ENCODE measurements around the gene GPR33. TPM values are rescaled to one million over a fixed set of nuclear protein-coding genes. Genes with fewer than 3 reads are reported as not detected.
A peak's percentile ranks its signal among the peaks of the same experiment; 100 is the strongest.

The GPR33 gene
- total RNA-seq = not detected

GRCh38 chr14:31487886-31488285 lies at the start of gene GPR33:
Gene GPR33, minus strand, starts transcription at chr14:31488039. Its CDS starts 4,074 bp downstream, at chr14:31483965.
- intact Hi-C loops (cut with DNase I) = no loop called here
- DNase-seq (ENCODE audit: low spot score) (no peak), ATAC-seq (peak; percentile 36)

- ATAC-seq = no peak
- intact Hi-C loops (cut with DNase I) = no loop called here
- DNase-seq (ENCODE audit: low spot score) = no peak
Measured at GRCh38 chr14:31536201-31536960, 48.5 kb upstream of the GPR33 start.

- intact Hi-C loops (cut with DNase I) = no loop called here
- ATAC-seq (no peak), DNase-seq (ENCODE audit: low spot score) (no peak)
Measured at GRCh38 chr14:31530136-31530535, 42.3 kb upstream of the GPR33 start.

GRCh38 chr14:31529053-31529452 lies 41.2 kb upstream of the GPR33 start:
- ATAC-seq = no peak
- intact Hi-C loops (cut with DNase I) = no loop called here

GRCh38 chr14:31527546-31527945 lies 39.7 kb upstream of the GPR33 start:
- intact Hi-C loops (cut with DNase I) = no loop called here
- DNase-seq (ENCODE audit: low spot score) = no peak
- ATAC-seq = no peak

More at GRCh38 chr14:31529053-31529452, 41.2 kb upstream of the GPR33 start:
- no peak for DNase-seq (ENCODE audit: low spot score)

GRCh38 chr14:31527087-31527486 lies 39.2 kb upstream of the GPR33 start:
- ATAC-seq = no peak
- no peak for DNase-seq (ENCODE audit: low spot score)
- intact Hi-C loops (cut with DNase I) = no loop called here

GRCh38 chr14:31510855-31511254 lies 23.0 kb upstream of the GPR33 start:
- no peak for ATAC-seq
- intact Hi-C loops (cut with DNase I) = no loop called here
- DNase-seq (ENCODE audit: low spot score) = no peak

GRCh38 chr14:31510222-31510621 lies 22.4 kb upstream of the GPR33 start:
- intact Hi-C loops (cut with DNase I) = no loop called here
- DNase-seq (ENCODE audit: low spot score) = no peak
- ATAC-seq = no peak

GRCh38 chr14:31508135-31508534 lies 20.3 kb upstream of the GPR33 start:
- DNase-seq (ENCODE audit: low spot score) = no peak
- intact Hi-C loops (cut with DNase I) = loop anchor here (5.0 kb wide), 1 partner anchor 744 kb away; no protein-coding TSS in a partner anchor
- ATAC-seq = no peak

GRCh38 chr14:31505411-31505810 lies 17.6 kb upstream of the GPR33 start:
- peak; percentile 61 for ATAC-seq
- intact Hi-C loops (cut with DNase I) = loop anchor here (5.0 kb wide), 1 partner anchor 747 kb away; no protein-coding TSS in a partner anchor
- no peak for DNase-seq (ENCODE audit: low spot score)

- no peak for DNase-seq (ENCODE audit: low spot score)
- ATAC-seq = no peak
- intact Hi-C loops (cut with DNase I) = no loop called here
Measured at GRCh38 chr14:31501870-31502269, 14.0 kb upstream of the GPR33 start.

- no peak for DNase-seq (ENCODE audit: low spot score)
- intact Hi-C loops (cut with DNase I) = no loop called here
- ATAC-seq = no peak
Measured at GRCh38 chr14:31492759-31493498, 5.1 kb upstream of the GPR33 start.

- intact Hi-C loops (cut with DNase I) = no loop called here
- no peak for ATAC-seq
- no peak for DNase-seq (ENCODE audit: low spot score)
Measured at GRCh38 chr14:31489691-31490090, 1.9 kb upstream of the GPR33 start.

- DNase-seq (ENCODE audit: low spot score) (no peak), ATAC-seq (no peak)
- intact Hi-C loops (cut with DNase I) = no loop called here
Measured at GRCh38 chr14:31486764-31487163, 1.1 kb downstream of the GPR33 start.

GRCh38 chr14:31484754-31485153 lies 3.1 kb downstream of the GPR33 start:
- no peak for ATAC-seq
- intact Hi-C loops (cut with DNase I) = no loop called here
- no peak for DNase-seq (ENCODE audit: low spot score)

GRCh38 chr14:31480156-31480555 lies 7.7 kb downstream of the GPR33 start:
- DNase-seq (ENCODE audit: low spot score) (no peak), ATAC-seq (no peak)
- intact Hi-C loops (cut with DNase I) = no loop called here

- DNase-seq (ENCODE audit: low spot score) (no peak), ATAC-seq (no peak)
- intact Hi-C loops (cut with DNase I) = no loop called here
Measured at GRCh38 chr14:31479027-31479426, 8.8 kb downstream of the GPR33 start.

GRCh38 chr14:31477248-31477647 lies 10.6 kb downstream of the GPR33 start:
- ATAC-seq (peak; percentile 10), DNase-seq (ENCODE audit: low spot score) (no peak)
- intact Hi-C loops (cut with DNase I) = no loop called here

- ATAC-seq = no peak
- intact Hi-C loops (cut with DNase I) = no loop called here
- no peak for DNase-seq (ENCODE audit: low spot score)
Measured at GRCh38 chr14:31476131-31476866, 11.5 kb downstream of the GPR33 start.

GRCh38 chr14:31466554-31466953 lies 21.3 kb downstream of the GPR33 start:
- DNase-seq (ENCODE audit: low spot score) (no peak), ATAC-seq (no peak)
- intact Hi-C loops (cut with DNase I) = no loop called here
